H1 (cell line): ENCODE measurements around the gene PRR30. TPM values are rescaled to one million over a fixed set of nuclear protein-coding genes. Genes with fewer than 3 reads are reported as not detected.

Source experiments
- CTCF ChIA-PET: fragments of 300-600 bp; sonication (Branson Sonifier 250); formaldehyde crosslinking; loops from one replicate; lab custom pipeline; 2021; ENCODE audit not compliant: partially characterized antibody; lab: Charles Lee
- POLR2A ChIA-PET: fragments of 300-600 bp; sonication (Branson Sonifier 250); formaldehyde crosslinking; loops from one replicate; lab custom pipeline; 2021; ENCODE audit warnings: inconsistent platforms; ENCODE audit not compliant: partially characterized antibody; lab: Charles Lee
- DNase-seq, 2 experiments: peaks; one replicate each; pipeline versions ENCODE4 v3.0.0 to v3.0.0-alpha.2; 2010 to 2022; ENCODE audit warnings: low spot score in 2 of 2, low read depth in 1 of 2, mixed read lengths in 1 of 2
- FAIRE-seq: peaks from 2 replicates; lab custom pipeline; 2011; peaks lifted over from hg19 to GRCh38; lab: Jason Lieb, UNC
- H2AFZ ChIP-seq: 2 replicates; pipeline ENCODE4 v1.8.1; 2012; ENCODE audit warnings: low read length, inconsistent platforms
- H2AK5ac ChIP-seq: 2 replicates; pipeline ENCODE4 v1.6.1; 2013; ENCODE audit warnings: low read depth, low read length
- H2BK120ac ChIP-seq: replicated peaks from 2 replicates; pipeline ENCODE3; 2013; ENCODE audit warnings: low read depth, low read length, inconsistent platforms
- H2BK12ac ChIP-seq: 2 replicates; pipeline ENCODE4 v1.6.1; 2013; ENCODE audit warnings: low read depth, low read length
- H2BK15ac ChIP-seq: 2 replicates; pipeline ENCODE4 v1.6.1; 2013; ENCODE audit warnings: low read length
- H2BK20ac ChIP-seq: 2 replicates; pipeline ENCODE4 v1.6.1; 2013; ENCODE audit warnings: low read length
- H2BK5ac ChIP-seq: 2 replicates; pipeline ENCODE4 v1.6.1; 2013; ENCODE audit warnings: low read depth, low read length
- H3K14ac ChIP-seq: 2 replicates; pipeline ENCODE4 v1.6.1; 2013; ENCODE audit warnings: inconsistent platforms; ENCODE audit not compliant: insufficient read length
- H3K18ac ChIP-seq: 2 replicates; pipeline ENCODE4 v1.6.1; 2013; ENCODE audit warnings: low read length; ENCODE audit errors: extremely low read depth
- H3K23ac ChIP-seq: 2 replicates; pipeline ENCODE4 v1.6.1; 2013; ENCODE audit warnings: inconsistent platforms; ENCODE audit not compliant: insufficient read length
- H3K23me2 ChIP-seq: 2 replicates; pipeline ENCODE4 v1.6.1; 2013; ENCODE audit warnings: low read depth, low read length
- H3K27ac ChIP-seq: 2 replicates; pipeline ENCODE4 v1.6.1; 2011; ENCODE audit warnings: low read depth, low read length, inconsistent platforms
- H3K27me3 ChIP-seq, 4 experiments: replicated peaks in 1 of 4; 1 replicate in 1 of 4; 2 replicates in 3 of 4; pipeline versions ENCODE4 v1.6.1 to v1.8.1; 2011 to 2013; ENCODE audit warnings: low read length in 3 of 4, mild to moderate bottlenecking in 3 of 4, inconsistent platforms in 2 of 4, mixed read lengths in 2 of 4, moderate library complexity in 1 of 4; ENCODE audit not compliant: control insufficient read depth in 3 of 4, insufficient read depth in 3 of 4; ENCODE audit errors: extremely low read depth in 1 of 4
- H3K36me3 ChIP-seq, 4 experiments: 2 replicates each; pipeline versions ENCODE4 v1.6.1 to v1.8.1; 2011 to 2013; ENCODE audit warnings: mild to moderate bottlenecking in 4 of 4, low read length in 3 of 4, moderate library complexity in 2 of 4, control low read depth in 1 of 4, inconsistent platforms in 1 of 4; ENCODE audit not compliant: insufficient read depth in 4 of 4, control insufficient read depth in 2 of 4
- H3K4ac ChIP-seq: replicated peaks from 2 replicates; pipeline ENCODE3; 2013; ENCODE audit warnings: low read length, low read depth, mixed read lengths, inconsistent platforms; ENCODE audit not compliant: insufficient read length
- H3K4me1 ChIP-seq, 4 experiments: replicated peaks in 1 of 4; 1 replicate in 1 of 4; 2 replicates in 3 of 4; pipeline versions ENCODE4 v1.6.1 to v1.8.1; 2011 to 2013; ENCODE audit warnings: low read length in 3 of 4, inconsistent platforms in 2 of 4, mixed read lengths in 1 of 4; ENCODE audit not compliant: insufficient read depth in 4 of 4, control insufficient read depth in 3 of 4
- H3K4me2 ChIP-seq, 2 experiments: 2 replicates each; pipeline versions ENCODE4 v1.6.1 to v1.8.1; 2011 to 2013; ENCODE audit warnings: low read depth in 2 of 2, low read length in 2 of 2, control low read depth in 1 of 2, inconsistent platforms in 1 of 2, mild to moderate bottlenecking in 1 of 2; ENCODE audit not compliant: insufficient read depth in 1 of 2
- H3K4me3 ChIP-seq, 4 experiments: fragments of 200-600, 300-600 bp in 1 of 4; sonication (generic), shearing (Covaris generic), sonication (Bioruptor Twin) in 1 of 4; 2 replicates each; pipeline versions ENCODE4 v1.5.1 to v1.8.1; 2011 to 2016; ENCODE audit warnings: low read length in 4 of 4, low read depth in 3 of 4, control low read depth in 2 of 4, inconsistent platforms in 2 of 4, mild to moderate bottlenecking in 2 of 4, mixed read lengths in 1 of 4, moderate library complexity in 1 of 4; ENCODE audit not compliant: insufficient read depth in 2 of 4; ENCODE audit errors: extremely low read depth in 1 of 4
- H3K56ac ChIP-seq: replicated peaks from 2 replicates; pipeline ENCODE3; 2013; ENCODE audit warnings: low read depth, mild to moderate bottlenecking, mixed read lengths, low read length, inconsistent platforms; ENCODE audit not compliant: insufficient read length
- H3K79me1 ChIP-seq: 2 replicates; pipeline ENCODE4 v1.6.1; 2013; ENCODE audit warnings: low read depth, low read length, control low read depth
- H3K79me2 ChIP-seq, 2 experiments: 2 replicates each; pipeline versions ENCODE4 v1.6.1 to v1.8.1; 2012 to 2013; ENCODE audit warnings: low read length in 2 of 2, mild to moderate bottlenecking in 2 of 2, inconsistent platforms in 1 of 2; ENCODE audit not compliant: insufficient read depth in 2 of 2, control insufficient read depth in 1 of 2
- H3K9ac ChIP-seq, 4 experiments: replicated peaks in 1 of 4; 1 replicate in 1 of 4; 2 replicates in 3 of 4; pipeline versions ENCODE4 v1.6.1 to v1.8.1; 2011 to 2013; ENCODE audit warnings: low read depth in 3 of 4, low read length in 3 of 4, control low read depth in 2 of 4, mild to moderate bottlenecking in 2 of 4, moderate library complexity in 2 of 4, inconsistent platforms in 1 of 4; ENCODE audit errors: extremely low read depth in 1 of 4
- H3K9me3 ChIP-seq, 2 experiments: 2 replicates each; pipeline versions ENCODE4 v1.6.1 to v1.8.1; 2012 to 2013; ENCODE audit warnings: mild to moderate bottlenecking in 2 of 2, moderate library complexity in 2 of 2, control low read depth in 1 of 2, inconsistent platforms in 1 of 2, low read depth in 1 of 2, low read length in 1 of 2, mixed read lengths in 1 of 2; ENCODE audit not compliant: insufficient read depth in 2 of 2
- H4K20me1 ChIP-seq, 2 experiments: replicated peaks in 1 of 2; 2 replicates each; pipeline versions ENCODE3 to v1.8.1; 2011 to 2013; ENCODE audit warnings: inconsistent platforms in 2 of 2, low read length in 2 of 2, mild to moderate bottlenecking in 1 of 2; ENCODE audit not compliant: insufficient read depth in 2 of 2, control insufficient read depth in 1 of 2
- H4K5ac ChIP-seq: 2 replicates; pipeline ENCODE4 v1.6.1; 2013; ENCODE audit warnings: low read length, low read depth, mixed read lengths, inconsistent platforms; ENCODE audit not compliant: insufficient read length
- H4K8ac ChIP-seq: 2 replicates; pipeline ENCODE4 v1.8.0; 2013; ENCODE audit warnings: mild to moderate bottlenecking, moderate library complexity, low read length, inconsistent platforms; ENCODE audit not compliant: insufficient read depth; ENCODE audit errors: extremely low read depth
- H4K91ac ChIP-seq: replicated peaks from 2 replicates; pipeline ENCODE3; 2013; ENCODE audit warnings: low read length, mixed read lengths, inconsistent platforms; ENCODE audit not compliant: insufficient read length
- RAD21 ChIP-seq, 2 experiments: IDR thresholded peaks in 1 of 2; conservative IDR thresholded peaks in 1 of 2; 2 replicates each; pipeline ENCODE4 v1.6.1; 2011; ENCODE audit warnings: low read depth in 2 of 2, low read length in 2 of 2, improper control_type of control experiment in 1 of 2, inconsistent platforms in 1 of 2, mild to moderate bottlenecking in 1 of 2, moderate library complexity in 1 of 2
- SIN3A ChIP-seq, 2 experiments: IDR thresholded peaks in 1 of 2; conservative IDR thresholded peaks in 1 of 2; 2 replicates each; pipeline ENCODE4 v1.6.1; 2011 to 2012; ENCODE audit warnings: low read length in 2 of 2, improper control_type of control experiment in 1 of 2, low read depth in 1 of 2, mild to moderate bottlenecking in 1 of 2
- WGBS, 2 experiments: shearing (Covaris generic) in 1 of 2; methylation state at CpG; one replicate each; pipeline versions ENCODE4 v1.1.6 to v1.1.7; 2013 to 2015; ENCODE audit warnings: low lambda C conversion rate in 2 of 2, mixed read lengths in 2 of 2, inconsistent platforms in 1 of 2, low coverage in 1 of 2, missing lambda C conversion rate in 1 of 2; ENCODE audit not compliant: insufficient replicate concordance in 2 of 2, insufficient coverage in 1 of 2, insufficient read length in 1 of 2; ENCODE audit errors: extremely low coverage in 1 of 2, missing lambda C conversion rate in 1 of 2; 5-methylcytosine and 5-hydroxymethylcytosine counted together
- polyA plus RNA-seq, 7 experiments: library from polyadenylated mRNA; depleted of rRNA in 3 of 7; stranded (reverse) in 5 of 7; unstranded in 2 of 7; fragments of >200 nt in 5 of 7; fragments of 200-250 nt in 2 of 7; gene quantifications; 1 replicate in 5 of 7; 2 replicates in 1 of 7; 4 replicates in 1 of 7; pipeline versions ENCODE4 v1.2.1 to v1.2.3, GENCODE V29; 2011 to 2013; ENCODE audit warnings: missing spikeins in 2 of 7, mixed read lengths in 2 of 7
- total RNA-seq: library from RNA; stranded (reverse); fragmentation: NEBNext Ultra II Directional; extraction: Animal tissue kit (Norgen Biotek cat#: 25700); gene quantifications from 2 replicates; pipeline ENCODE4 v1.2.1, GENCODE V29; 2021

Gene PRR30
- total and polyA plus RNA-seq, 2 of the 8 experiments (the other 6 are each of a cell fraction or from before 2014, with no cell fraction given): not detected

DNA sequence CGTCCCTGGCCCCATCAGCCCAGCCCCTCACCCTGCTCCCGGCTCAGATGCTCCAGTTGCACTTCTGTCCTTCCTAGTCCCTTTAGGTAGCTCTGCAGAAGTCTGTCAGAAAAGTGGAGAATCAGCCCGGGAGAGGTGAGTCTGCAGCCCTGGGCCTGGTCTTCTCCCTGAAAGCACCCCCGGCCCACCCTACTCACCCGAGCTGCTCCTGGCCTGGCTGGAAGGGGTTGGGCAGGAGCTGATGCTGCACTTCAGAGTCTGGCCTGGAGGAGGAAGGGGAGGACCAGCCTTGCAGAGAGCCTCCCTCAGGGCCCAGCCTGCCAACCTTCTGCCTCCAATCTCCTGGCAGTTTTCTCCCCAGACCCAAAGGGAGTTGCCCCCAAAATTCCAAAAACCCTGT, 36.9 kb downstream of the PRR30 start:
- WGBS, 2 experiments: 88% methylated on average over 4 of the region's 5 CpGs; no CpG with 5 or more reads in 1 of the 2 experiments
- POLR2A ChIA-PET: interaction anchor here (0.8 to 1.7 kb wide), 7 partner anchors 9 to 254 kb away, joined by 3 to 5 read pairs (median 3); partner anchors contain the start of genes CAD, GTF3C2 and PREB

More for the DNA sequence above, 36.9 kb downstream of the PRR30 start:
- H3K79me2 ChIP-seq: no peaks in the 10 kb centered on the region
- H2AFZ ChIP-seq: no peak overlapping the region
- H4K5ac ChIP-seq: no peak overlapping the region
- H3K23me2 ChIP-seq: no peaks in the 10 kb centered on the region
- FAIRE-seq (no peak), DNase-seq (no peak)
- no peak overlapping the region for H3K4me3 ChIP-seq
- no peak overlapping the region for H3K56ac ChIP-seq
- no peak overlapping the region for H2BK15ac ChIP-seq
- H3K9me3 ChIP-seq: no peaks in the 10 kb centered on the region
- no peak overlapping the region for H3K27ac ChIP-seq
- no peak overlapping the region for H3K4ac ChIP-seq
- H2AK5ac ChIP-seq: no peak overlapping the region
- TF ChIP-seq RAD21 (IDR thresholded peaks at IDR 0.05 in 1 of 2, conservative IDR thresholded peaks at IDR 0.05 in 1 of 2; ENCODE audit: low read depth in 2 of 2, low read length in 2 of 2) (peak in 1 of 2 experiments; percentile 29; a peak in 1 of 4 replicates), SIN3A (conservative IDR thresholded peaks at IDR 0.05 in 1 of 2, IDR thresholded peaks at IDR 0.05 in 1 of 2; ENCODE audit: low read depth in 1 of 2, low read length in 2 of 2) (no peak)
- TF ChIP-seq, all 59 proteins: peak for 1
- Histone ChIP-seq H3K4me2 (no peak overlapping the region), H2BK20ac (no peak overlapping the region), H3K18ac (no peak overlapping the region), H4K8ac (peak overlapping the region; percentile 18), H4K91ac (no peak overlapping the region), H4K20me1 (no peaks in the 10 kb centered on the region), H3K23ac (no peak overlapping the region), H2BK12ac (no peak overlapping the region), H2BK5ac (no peak overlapping the region), H3K27me3 (no peaks in the 10 kb centered on the region; a peak in 1 of 7 replicates), H3K4me1 (no peaks in the 10 kb centered on the region), H3K14ac (no peak overlapping the region), H3K36me3 (no peaks in the 10 kb centered on the region), H3K79me1 (no peaks in the 10 kb centered on the region), H2BK120ac (no peak overlapping the region), H3K9ac (no peak overlapping the region)
- CTCF ChIA-PET: interaction anchor here (0.9 to 12.7 kb wide), 14 partner anchors 9 to 198 kb away, joined by 3 to 120 read pairs (median 6); partner anchors contain the start of genes CGREF1 and PREB
